Erythroblast (primary cell): Measurements from ENCODE around the gene COG1.

ENCODE experiments used
- GATA1 ChIP-seq: IDR thresholded peaks from 2 replicates; pipeline ENCODE4 v1.6.1; 2011; ENCODE audit warnings: low read depth, mild to moderate bottlenecking, control low read depth, low read length, moderate library complexity
- POLR2A ChIP-seq: IDR thresholded peaks from 2 replicates; pipeline ENCODE4 v1.6.1; 2011; ENCODE audit warnings: mild to moderate bottlenecking, low read length

- no peak for TF ChIP-seq POLR2A
- no peak for TF ChIP-seq GATA1
Measured at GRCh38 chr17:73198930-73199260, 6.0 kb downstream of the COG1 start.
